Stimulated activated CD8-positive, alpha-beta memory T cell treated with anti-CD3 and anti-CD28 coated beads, Interleukin-7, amount 100 ng/mL, for 48 hours (primary cell): ENCODE measurements around the gene IL17A.

Experiments used
- DNase-seq, 2 donors: peaks; one replicate each; pipeline ENCODE4 v3.0.0-alpha.2; 2020; ENCODE audit warnings: low read depth in 1 of 2; ENCODE audit errors: extremely low read depth in 1 of 2

IL17A gene

DNA sequence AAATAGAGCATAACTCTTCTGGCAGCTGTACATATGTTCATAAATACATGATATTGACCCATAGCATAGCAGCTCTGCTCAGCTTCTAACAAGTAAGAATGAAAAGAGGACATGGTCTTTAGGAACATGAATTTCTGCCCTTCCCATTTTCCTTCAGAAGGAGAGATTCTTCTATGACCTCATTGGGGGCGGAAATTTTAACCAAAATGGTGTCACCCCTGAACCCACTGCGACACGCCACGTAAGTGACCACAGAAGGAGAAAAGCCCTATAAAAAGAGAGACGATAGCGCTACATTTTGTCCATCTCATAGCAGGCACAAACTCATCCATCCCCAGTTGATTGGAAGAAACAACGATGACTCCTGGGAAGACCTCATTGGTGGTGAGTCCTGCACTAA is at the start of gene IL17A:
Gene IL17A, plus strand, starts transcription at position 301 of the 400 bp plus-strand sequence. Its CDS starts 57 bp downstream, at position 358.
- no peak for DNase-seq

GRCh38 chr6:52136934-52137467 is 49.2 kb upstream of the IL17A start:
- DNase-seq, result no peak

DNA sequence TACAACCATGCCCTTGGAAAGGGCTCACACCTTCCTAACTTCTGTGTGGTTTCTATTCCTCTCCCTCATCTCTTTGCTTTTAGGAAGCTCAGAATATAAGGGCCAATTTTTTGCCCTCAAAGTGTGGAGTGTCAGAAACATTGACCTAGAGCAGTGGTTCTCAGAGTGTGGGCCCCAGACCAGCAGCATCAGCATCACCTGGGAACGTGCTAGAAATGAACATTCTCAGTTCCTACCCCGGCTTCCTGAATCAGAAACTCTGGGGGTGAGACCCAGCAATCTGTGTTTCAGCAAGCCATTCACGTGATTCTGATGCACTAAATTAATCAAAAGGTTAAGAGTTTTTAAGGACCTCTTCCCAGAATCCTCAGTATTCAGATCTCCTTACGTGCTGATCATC is 47.9 kb upstream of the IL17A start:
- DNase-seq, result no peak

GRCh38 chr6:52139985-52140680 is 46.0 kb upstream of the IL17A start:
- no peak for DNase-seq

DNA sequence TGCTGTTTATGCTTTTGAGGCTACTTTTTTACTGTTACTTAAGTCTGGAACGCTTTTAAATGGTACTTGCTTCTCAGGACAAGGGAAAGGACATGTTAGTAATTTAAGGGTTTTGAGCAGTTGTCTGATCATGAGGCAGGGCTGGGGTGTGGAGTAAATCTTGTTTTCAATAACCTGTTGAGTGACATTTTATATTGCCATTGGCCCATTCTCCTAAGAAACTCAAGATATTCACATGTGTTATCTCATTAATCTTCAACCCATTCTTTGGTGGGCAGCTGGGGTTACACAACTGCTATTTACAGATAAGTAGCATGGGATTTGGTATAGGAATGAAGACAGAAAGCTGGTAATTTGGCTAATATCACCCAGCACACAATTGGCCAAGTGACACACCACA is 44.6 kb upstream of the IL17A start:
- DNase-seq, result no peak

DNA sequence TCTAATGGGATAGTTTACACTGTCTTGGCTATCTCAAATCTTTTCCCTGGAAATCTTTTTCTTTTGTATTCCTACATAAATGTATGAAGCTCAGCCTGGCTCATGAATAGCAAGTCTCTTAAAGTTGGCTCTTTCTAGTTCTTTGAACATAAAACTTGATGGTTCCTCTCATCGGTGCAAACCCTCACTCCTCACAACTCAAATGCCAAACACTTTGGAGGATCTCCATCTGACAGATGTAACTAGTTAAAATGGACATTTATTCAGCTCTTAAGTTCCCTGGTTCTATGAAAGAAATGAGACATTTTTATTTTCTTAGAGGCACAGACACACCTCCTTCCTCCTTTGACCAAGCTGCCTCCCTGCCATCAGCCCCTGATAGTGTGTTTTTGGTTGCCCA is 43.6 kb upstream of the IL17A start:
- DNase-seq, result no peak

GRCh38 chr6:52143551-52143950 is 42.6 kb upstream of the IL17A start:
- DNase-seq, result no peak

DNA sequence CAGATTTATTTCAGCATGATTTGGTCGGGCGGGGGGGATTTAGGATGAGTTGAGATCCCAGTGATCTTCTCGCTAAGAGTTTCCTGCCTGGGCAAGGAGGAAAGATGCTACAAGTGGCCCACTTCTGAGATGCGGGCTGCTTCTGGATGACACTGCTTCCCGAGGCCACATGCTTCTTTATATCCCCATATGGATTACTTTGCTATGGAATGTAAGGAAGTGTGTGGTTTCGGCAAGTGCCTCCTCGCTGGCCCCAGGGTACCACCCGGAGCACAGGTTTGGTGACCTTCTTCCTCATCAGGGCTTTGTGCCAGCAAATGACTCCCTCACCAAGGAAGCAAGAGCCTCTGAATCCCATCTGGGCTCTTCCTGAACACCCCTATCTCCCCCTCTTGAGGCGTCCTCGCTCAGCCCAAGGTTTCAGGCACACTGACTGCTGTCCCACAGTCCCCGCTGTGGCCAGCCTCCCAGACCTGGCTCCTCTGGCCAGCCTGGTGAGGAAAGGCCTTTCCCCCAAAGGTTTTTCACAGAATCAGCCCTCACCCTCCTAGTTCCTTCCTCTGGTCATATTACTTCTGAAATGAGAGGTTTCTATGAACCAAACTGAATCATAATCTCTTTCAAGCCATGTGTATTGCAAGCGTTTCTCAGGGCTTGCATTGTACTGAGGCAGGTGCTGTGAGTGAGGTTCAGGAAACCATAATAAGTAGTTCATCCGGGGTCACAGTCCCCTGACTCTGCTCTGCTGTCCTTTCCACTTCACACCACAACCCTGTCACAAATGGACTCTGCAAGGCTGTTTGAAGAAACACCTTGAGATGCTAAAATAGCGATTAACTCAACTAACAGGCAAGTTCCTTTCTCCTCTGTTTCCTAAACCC is 41.7 kb upstream of the IL17A start:
- no peak for DNase-seq

DNA sequence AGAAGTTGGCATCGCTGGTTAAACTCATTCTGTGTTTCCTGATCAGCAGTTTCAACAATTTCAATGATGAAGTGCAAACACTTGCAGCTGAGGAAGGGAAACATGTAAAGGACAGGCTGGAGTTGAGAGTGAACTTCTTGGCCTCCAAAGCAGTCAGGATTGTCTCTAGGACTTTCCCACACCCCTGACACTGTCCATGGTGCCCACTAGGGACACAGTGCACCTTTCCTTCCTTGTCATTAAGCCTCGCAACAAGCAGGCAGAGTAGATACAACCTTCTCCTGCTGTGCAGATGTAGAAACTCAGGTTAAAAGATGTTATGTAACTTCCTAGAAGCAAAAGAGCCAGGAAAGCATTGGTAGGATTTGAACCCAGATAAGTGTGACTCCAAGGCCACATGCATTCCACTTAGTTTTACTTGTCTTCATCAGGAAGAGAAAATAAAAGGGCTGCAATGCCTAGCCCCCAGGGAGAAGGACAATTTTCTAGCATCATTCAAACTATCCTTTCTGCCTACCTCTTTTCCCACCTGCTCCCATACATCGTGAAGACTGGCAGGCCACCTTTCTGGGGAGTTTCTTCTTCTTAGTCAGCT is 39.2 kb upstream of the IL17A start:
- no peak for DNase-seq

DNA sequence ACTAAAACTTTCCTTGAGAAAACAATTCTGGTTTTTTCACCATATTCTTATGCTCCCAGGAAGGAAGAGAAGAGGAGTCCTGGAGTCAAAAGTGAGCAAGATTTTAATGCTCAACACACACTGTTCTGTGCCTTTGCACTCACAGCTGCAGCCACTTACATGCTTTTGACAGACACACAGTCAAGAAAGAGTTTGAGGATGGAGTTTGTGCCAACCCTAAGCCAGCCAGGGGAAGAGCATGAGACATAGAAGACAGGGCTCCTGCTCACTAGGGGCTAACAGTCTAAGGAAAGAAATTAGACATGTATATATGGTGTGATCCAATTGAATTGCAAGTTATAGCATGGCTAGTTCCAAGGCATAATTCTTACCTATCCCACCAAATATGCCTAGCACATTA is 37.1 kb upstream of the IL17A start:
- no peak for DNase-seq

DNA sequence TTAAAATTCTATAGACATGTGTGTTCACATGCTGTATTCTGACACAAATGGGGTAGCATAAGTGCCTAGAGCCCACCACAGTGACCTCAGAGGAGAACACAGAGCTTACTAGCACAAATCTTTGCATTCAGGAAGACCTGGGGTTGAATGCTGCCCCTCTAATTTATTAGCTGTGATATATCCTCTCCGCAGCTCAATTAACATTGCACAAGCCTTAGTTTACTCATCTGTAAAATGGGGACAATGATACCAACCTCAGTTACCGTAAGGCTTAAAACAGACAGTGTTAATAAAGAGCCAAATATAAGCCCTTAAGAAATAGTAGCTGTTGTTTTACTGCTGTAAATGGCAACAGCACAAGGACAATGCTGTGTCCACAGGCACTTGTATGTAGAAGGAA is 36.2 kb upstream of the IL17A start:
- DNase-seq, result no peak

- no peak for DNase-seq
Observed at GRCh38 chr6:52152070-52152423, 34.1 kb upstream of the IL17A start.

- DNase-seq, result no peak
Observed at GRCh38 chr6:52152711-52153160, 33.4 kb upstream of the IL17A start.

- DNase-seq, result no peak
Observed at GRCh38 chr6:52154381-52154780, 31.8 kb upstream of the IL17A start.

- no peak for DNase-seq
Observed at GRCh38 chr6:52155791-52156576, 30.2 kb upstream of the IL17A start.

GRCh38 chr6:52157301-52157941 is 28.8 kb upstream of the IL17A start:
- DNase-seq, result peak in 1 of 2 donors; percentile 45

GRCh38 chr6:52160472-52161104 is 25.6 kb upstream of the IL17A start:
- DNase-seq, result no peak

- no peak for DNase-seq
Observed at GRCh38 chr6:52161689-52162438, 24.3 kb upstream of the IL17A start.
